ENCODE results near the gene OTOF. TPM values are rescaled to one million over a fixed set of nuclear protein-coding genes. Genes with fewer than 3 reads are reported as not detected.

The OTOF gene
- total RNA-seq, 2 donors from 2014 or later, result 0.26 TPM; not detected in 1

- TF ChIP-seq POLR2A (IDR thresholded peaks at IDR 0.05), result no peak
- no peak for TF ChIP-seq CTCF (IDR thresholded peaks at IDR 0.05)
- DNase-seq, result peak in 1 of 4 donors; percentile 9
- intact Hi-C loops (cut with DNase I), result no loop called here
- Histone ChIP-seq H3K9me3 (no peaks in the 10 kb centered on the region), H3K36me3 (replicated peaks in 1 of 2; ENCODE audit: insufficient read depth in 1 of 2, low read depth in 2 of 2) (no peaks in the 10 kb centered on the region), H3K27me3 (no peaks in the 10 kb centered on the region), H3K4me3 (no peak overlapping the region), H3K4me1 (no peaks in the 10 kb centered on the region), H3K27ac (no peak overlapping the region)
- no peak for ATAC-seq
- WGBS, 2 donors, result 87 to 91% methylated on average over 9 to 25 of the region's 25 CpGs
These were observed 14.4 kb downstream of the OTOF start for GRCh38 chr2:26463244-26464192.

GRCh38 chr2:26462511-26463243 lies 15.2 kb downstream of the OTOF start:
- H3K36me3 ChIP-seq (replicated peaks in 1 of 2; ENCODE audit: insufficient read depth in 1 of 2, low read depth in 2 of 2), result no peaks in the 10 kb centered on the region
- WGBS, 2 donors, result 81 to 82% methylated on average over 12 to 14 of the region's 14 CpGs
- peak; percentile 12 to 64 (median 55) for TF ChIP-seq CTCF (IDR thresholded peaks at IDR 0.05)
- no peak for TF ChIP-seq POLR2A (IDR thresholded peaks at IDR 0.05)
- no peaks in the 10 kb centered on the region for H3K9me3 ChIP-seq
- DNase-seq (peak; percentile 73 to 78 (median 75)), ATAC-seq (peak; percentile 90)
- no peaks in the 10 kb centered on the region for H3K27me3 ChIP-seq
- no peak overlapping the region for H3K27ac ChIP-seq
- intact Hi-C loops (cut with DNase I), result no loop called here
- H3K4me3 ChIP-seq, result no peak overlapping the region
- H3K4me1 ChIP-seq, result no peaks in the 10 kb centered on the region

- ATAC-seq, result no peak
- no peaks in the 10 kb centered on the region for H3K4me1 ChIP-seq
- H3K4me3 ChIP-seq, result no peak overlapping the region
- 64 to 95% methylated on average over 5 to 6 of the region's 6 CpGs for WGBS, 2 donors
- H3K36me3 ChIP-seq (replicated peaks in 1 of 2; ENCODE audit: insufficient read depth in 1 of 2, low read depth in 2 of 2), result no peaks in the 10 kb centered on the region
- H3K27ac ChIP-seq, result no peak overlapping the region
- H3K9me3 ChIP-seq, result no peaks in the 10 kb centered on the region
- no peak for DNase-seq
- H3K27me3 ChIP-seq, result no peaks in the 10 kb centered on the region
- TF ChIP-seq CTCF (IDR thresholded peaks at IDR 0.05) (no peak), POLR2A (IDR thresholded peaks at IDR 0.05) (no peak)
- intact Hi-C loops (cut with DNase I), result no loop called here
These were observed 15.8 kb downstream of the OTOF start for GRCh38 chr2:26462100-26462499.

- intact Hi-C loops (cut with DNase I), result no loop called here
- H3K27ac ChIP-seq, result no peak overlapping the region
- H3K4me1 ChIP-seq, result no peaks in the 10 kb centered on the region
- no peaks in the 10 kb centered on the region for H3K9me3 ChIP-seq
- 74 to 91% methylated on average over 4 to 19 of the region's 19 CpGs for WGBS, 2 donors
- H3K36me3 ChIP-seq (replicated peaks in 1 of 2; ENCODE audit: insufficient read depth in 1 of 2, low read depth in 2 of 2), result no peaks in the 10 kb centered on the region
- TF ChIP-seq CTCF (IDR thresholded peaks at IDR 0.05), result no peak
- no peak for TF ChIP-seq POLR2A (IDR thresholded peaks at IDR 0.05)
- H3K27me3 ChIP-seq, result no peaks in the 10 kb centered on the region
- ATAC-seq (no peak), DNase-seq (peak in 1 of 4 donors; percentile 9)
- H3K4me3 ChIP-seq, result no peak overlapping the region
These were observed 16.3 kb downstream of the OTOF start for GRCh38 chr2:26461601-26462023.

Measured in body of pancreas (tissue), 4 donors.